Esophagus squamous epithelium (tissue), 5 donors: ENCODE measurements around the gene RNF130. TPM values are rescaled to one million over a fixed set of nuclear protein-coding genes. Genes with fewer than 3 reads are reported as not detected.
"Not testable (repeated sequence)": the region's sequence is repeated elsewhere in the genome, so short reads cannot be mapped to it uniquely, and the experiment has no call there.

ENCODE experiments used
- DNase-seq: peaks from one replicate; lab custom pipeline; 2025; lab: John Stamatoyannopoulos, UW
- H3K27ac ChIP-seq, 4 donors: fragments of 200-600 bp; sonication (generic); one replicate each; pipeline ENCODE4 v1.5.1; 2016 to 2019; ENCODE audit warnings: mild to moderate bottlenecking in 1 of 4
- H3K27me3 ChIP-seq, 4 donors: fragments of 200-600 bp; sonication (generic); 1 replicate in 3 of 4; 2 replicates in 1 of 4; pipeline versions ENCODE4 v1.5.1 to v1.6.0; 2017 to 2021; ENCODE audit warnings: antibody characterized with exemption in 1 of 4
- H3K36me3 ChIP-seq, 3 donors: fragments of 200-600 bp; sonication (generic); one replicate each; pipeline ENCODE4 v1.5.1; 2016 to 2019
- H3K4me1 ChIP-seq, 3 donors: fragments of 200-600 bp; sonication (generic); one replicate each; pipeline ENCODE4 v1.5.1; 2017 to 2019
- H3K4me3 ChIP-seq, 4 donors: fragments of 200-600 bp; sonication (generic); 1 replicate in 3 of 4; 2 replicates in 1 of 4; pipeline ENCODE4 v1.5.1; 2016 to 2019; ENCODE audit warnings: mild to moderate bottlenecking in 2 of 4, moderate library complexity in 1 of 4
- H3K9me3 ChIP-seq, 3 donors: fragments of 200-600 bp; sonication (generic); one replicate each; pipeline ENCODE4 v1.5.1; 2016 to 2019
- CTCF ChIP-seq, 6 experiments: fragments of 450-650 bp in 4 of 6; fragments of 200-600 bp in 2 of 6; sonication (generic) in 2 of 6; IDR thresholded peaks; one replicate each; pipeline ENCODE4 v1.5.1; 2016 to 2019; ENCODE audit warnings: antibody characterized with exemption in 6 of 6, mild to moderate bottlenecking in 4 of 6, moderate library complexity in 4 of 6
- POLR2A ChIP-seq, 4 donors: fragments of 450-650 bp; IDR thresholded peaks; one replicate each; pipeline ENCODE4 v1.6.1; 2017; ENCODE audit warnings: antibody characterized with exemption in 4 of 4, mild to moderate bottlenecking in 4 of 4, moderate library complexity in 3 of 4
- WGBS, 2 donors: methylation state at CpG; one replicate each; pipeline ENCODE4 v1.1.5; 2018; 5-methylcytosine and 5-hydroxymethylcytosine counted together
- intact Hi-C: fragments of 100-400 bp; cut with DNase I; formaldehyde crosslinking; loops from one replicate; pipeline ENCODE4 v1.15.0; 2022
- total RNA-seq, 4 donors: library from RNA; depleted of rRNA; stranded (reverse); fragments of >200 nt; gene quantifications; one replicate each; pipeline ENCODE4 v1.1.0, GENCODE V29; 2016
- donor health status: DM: yes; HTN: yes; CAD: no.

RNF130 gene
- total RNA-seq, 4 donors from 2014 or later = 9.1 to 54.6 (median 19.1) TPM

GRCh38 chr5:179967489-179967888 is 104.1 kb downstream of the RNF130 start:
- intact Hi-C loops = no loop called here
- no peak overlapping the region for H3K4me3 ChIP-seq
- no peak overlapping the region for H3K27ac ChIP-seq
- no peak for DNase-seq
- peaks cover 0 to 61% (median 0%) of the 10 kb centered on the region in 3 donors for H3K36me3 ChIP-seq
- no peaks in the 10 kb centered on the region for H3K27me3 ChIP-seq
- TF ChIP-seq POLR2A (IDR thresholded peaks at IDR 0.05) (no peak), CTCF (IDR thresholded peaks at IDR 0.05) (no peak)
- no peaks in the 10 kb centered on the region for H3K9me3 ChIP-seq
- H3K4me1 ChIP-seq = no peaks in the 10 kb centered on the region
- 13 to 38% methylated on average over 1 of the region's 1 CpG for WGBS, 2 donors

GRCh38 chr5:179964015-179964414 is 107.5 kb downstream of the RNF130 start:
- H3K36me3 ChIP-seq = peaks cover 0 to 65% (median 0%) of the 10 kb centered on the region in 3 donors

GRCh38 chr5:179963375-179963774 is 108.2 kb downstream of the RNF130 start:
- Histone ChIP-seq H3K27ac (no peak overlapping the region), H3K36me3 (peaks cover 0 to 67% (median 0%) of the 10 kb centered on the region in 3 donors), H3K9me3 (no peaks in the 10 kb centered on the region), H3K4me3 (no peak overlapping the region), H3K27me3 (no peaks in the 10 kb centered on the region), H3K4me1 (no peaks in the 10 kb centered on the region)
- WGBS, 2 donors = 75 to 89% methylated on average over 4 of the region's 4 CpGs
- intact Hi-C loops = no loop called here
- DNase-seq = no peak
- TF ChIP-seq CTCF (IDR thresholded peaks at IDR 0.05) = no peak
- TF ChIP-seq POLR2A (IDR thresholded peaks at IDR 0.05) = no peak

More at GRCh38 chr5:179964015-179964414, 107.5 kb downstream of the RNF130 start:
- H3K4me3 ChIP-seq = no peak overlapping the region
- DNase-seq = no peak
- intact Hi-C loops = no loop called here
- 98% methylated on average over 8 of the region's 8 CpGs for WGBS, 2 donors
- H3K27me3 ChIP-seq = no peaks in the 10 kb centered on the region
- no peaks in the 10 kb centered on the region for H3K9me3 ChIP-seq
- no peaks in the 10 kb centered on the region for H3K4me1 ChIP-seq
- TF ChIP-seq POLR2A (IDR thresholded peaks at IDR 0.05) (no peak), CTCF (IDR thresholded peaks at IDR 0.05) (no peak)
- H3K27ac ChIP-seq = no peak overlapping the region

GRCh38 chr5:179960204-179960831 is 111.2 kb downstream of the RNF130 start:
- Histone ChIP-seq H3K27me3 (no peaks in the 10 kb centered on the region), H3K27ac (no peak overlapping the region), H3K9me3 (no peaks in the 10 kb centered on the region), H3K4me1 (no peaks in the 10 kb centered on the region), H3K4me3 (no peak overlapping the region), H3K36me3 (peaks cover 0 to 54% (median 0%) of the 10 kb centered on the region in 3 donors)
- WGBS, 2 donors = 90 to 91% methylated on average over 5 of the region's 5 CpGs
- DNase-seq = no peak
- TF ChIP-seq CTCF (IDR thresholded peaks at IDR 0.05) = no peak
- intact Hi-C loops = no loop called here

- Histone ChIP-seq H3K4me3 (no peak overlapping the region), H3K27ac (no peak overlapping the region), H3K36me3 (peaks cover 0 to 53% (median 0%) of the 10 kb centered on the region in 3 donors), H3K4me1 (no peaks in the 10 kb centered on the region), H3K27me3 (no peaks in the 10 kb centered on the region), H3K9me3 (no peaks in the 10 kb centered on the region)
- TF ChIP-seq POLR2A (IDR thresholded peaks at IDR 0.05) = no peak
- no peak for TF ChIP-seq CTCF (IDR thresholded peaks at IDR 0.05)
- DNase-seq = no peak
- 76 to 78% methylated on average over 6 of the region's 6 CpGs for WGBS, 2 donors
- intact Hi-C loops = no loop called here
Measured at GRCh38 chr5:179959641-179960040, 111.9 kb downstream of the RNF130 start.

- DNase-seq, H3K27ac ChIP-seq, H3K4me1 ChIP-seq, H3K9me3 ChIP-seq, intact Hi-C loops, H3K4me3 ChIP-seq, H3K27me3 ChIP-seq: not testable (repeated sequence)
- WGBS, 2 donors = 93 to 97% methylated on average over 5 of the region's 5 CpGs
- peaks cover 0 to 58% (median 0%) of the 10 kb centered on the region in 3 donors for H3K36me3 ChIP-seq
Measured at GRCh38 chr5:179959118-179959517, 112.4 kb downstream of the RNF130 start.
